ENCODE results near the gene NUP88. TPM values are rescaled to one million over a fixed set of nuclear protein-coding genes. Genes with fewer than 3 reads are reported as not detected.

The NUP88 gene
- polyA plus RNA-seq, 1 donor (not counting 4 experiments of a cell fraction or from before 2014, with no cell fraction given) = 81.5 TPM

DNA sequence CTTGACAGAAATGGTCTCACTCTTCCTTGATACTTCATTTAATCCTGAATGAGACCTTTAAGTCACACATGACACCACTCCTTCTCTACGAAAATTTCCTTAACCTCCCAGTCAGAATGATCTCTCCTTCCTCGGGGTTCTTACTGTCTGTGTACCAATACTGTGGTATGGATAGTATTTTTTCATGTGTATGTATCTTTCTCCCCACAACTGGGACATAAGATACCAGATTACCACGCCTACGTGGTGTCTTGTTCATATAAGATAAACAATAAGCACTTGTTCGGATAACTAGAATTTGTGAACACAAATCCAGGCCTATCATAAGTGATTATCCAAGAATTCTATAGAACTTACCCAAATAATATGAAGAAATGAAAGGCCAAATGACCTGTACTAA lies 11.3 kb downstream of the NUP88 start:
- peaks cover 43 to 52% of the 10 kb centered on the region in 2 experiments for H3K36me3 ChIP-seq (ENCODE audit: control insufficient read depth in 2 of 2, extremely low read depth in 1 of 2, insufficient read depth in 2 of 2, low read length in 2 of 2)
- H3K4me3 ChIP-seq (ENCODE audit: control insufficient read depth in 2 of 3, extremely low read depth in 1 of 3, insufficient read depth in 2 of 3, low read depth in 1 of 3, low read length in 3 of 3) = no peak overlapping the region
- no peak for DNase-seq (ENCODE audit: low read depth, low spot score)
- no peak overlapping the region for H3K9ac ChIP-seq (ENCODE audit: control insufficient read depth, extremely low read depth, insufficient read depth, low read length)
- H3K4me2 ChIP-seq (ENCODE audit: control insufficient read depth, extremely low read depth, insufficient read depth, low read depth, low read length) = no peak overlapping the region
- peaks cover 3% of the 10 kb centered on the region for H3K4me1 ChIP-seq (ENCODE audit: control insufficient read depth, extremely low read depth, insufficient read depth, low read length)
- no peak for FAIRE-seq
- no peak overlapping the region for H2AFZ ChIP-seq (ENCODE audit: control insufficient read depth, low read length)
- H3K27ac ChIP-seq (ENCODE audit: control insufficient read depth, insufficient read depth, low read length) = no peak overlapping the region
- no peak for TF ChIP-seq CTCF (optimal IDR thresholded peaks at IDR 0.05 in 1 of 3, IDR thresholded peaks at IDR 0.05 in 1 of 3, conservative IDR thresholded peaks at IDR 0.05 in 1 of 3; ENCODE audit: extremely low read depth in 1 of 3, insufficient read depth in 2 of 3, low read length in 3 of 3)
- TF ChIP-seq EZH2 (IDR thresholded peaks at IDR 0.05; ENCODE audit: low read length) = no peak
- H4K20me1 ChIP-seq (ENCODE audit: control insufficient read depth, extremely low read depth, insufficient read depth, low read length) = no peaks in the 10 kb centered on the region
- H3K79me2 ChIP-seq (ENCODE audit: control insufficient read depth, insufficient read depth, low read length) = peaks cover 14% of the 10 kb centered on the region
- no peaks in the 10 kb centered on the region for H3K27me3 ChIP-seq (ENCODE audit: control insufficient read depth, extremely low read depth, insufficient read depth, low read length)
- dilution Hi-C loops (cut with MboI; ENCODE audit: extremely low pct_ligation_motif_present, low sequenced_read_pairs) = no loop called here
- no peaks in the 10 kb centered on the region for H3K9me3 ChIP-seq (ENCODE audit: control insufficient read depth, low read depth, low read length)
- H3K9me1 ChIP-seq (ENCODE audit: control insufficient read depth, extremely low read depth, insufficient read depth, low read length) = peaks cover 2% of the 10 kb centered on the region

DNA sequence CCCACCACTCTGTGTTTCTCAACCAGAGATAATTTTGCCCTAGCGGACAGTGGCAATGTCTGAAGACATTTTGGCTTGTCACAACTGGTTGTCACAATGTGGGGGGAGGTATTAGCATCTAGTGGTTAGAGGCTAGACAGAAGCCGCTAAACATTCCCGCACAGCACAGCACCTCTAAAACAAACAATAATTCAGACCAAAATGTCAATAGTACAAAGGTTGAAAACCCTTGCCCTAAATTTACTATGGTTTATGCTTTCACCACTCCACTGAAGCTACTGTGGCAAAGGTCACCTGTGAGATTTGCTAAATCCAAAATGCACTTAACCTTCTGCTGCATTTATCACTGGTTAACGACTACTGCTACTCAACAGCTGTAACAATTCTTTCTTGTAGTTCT lies 14.1 kb downstream of the NUP88 start:
- Histone ChIP-seq H3K4me1 (ENCODE audit: control insufficient read depth, extremely low read depth, insufficient read depth, low read length) (no peaks in the 10 kb centered on the region), H3K27me3 (ENCODE audit: control insufficient read depth, extremely low read depth, insufficient read depth, low read length) (no peaks in the 10 kb centered on the region), H3K36me3 (ENCODE audit: control insufficient read depth in 2 of 2, extremely low read depth in 1 of 2, insufficient read depth in 2 of 2, low read length in 2 of 2) (peaks cover 35 to 45% of the 10 kb centered on the region in 2 experiments), H3K9me1 (ENCODE audit: control insufficient read depth, extremely low read depth, insufficient read depth, low read length) (no peaks in the 10 kb centered on the region), H3K79me2 (ENCODE audit: control insufficient read depth, insufficient read depth, low read length) (peaks cover 2% of the 10 kb centered on the region), H2AFZ (ENCODE audit: control insufficient read depth, low read length) (no peak overlapping the region), H3K27ac (ENCODE audit: control insufficient read depth, insufficient read depth, low read length) (no peak overlapping the region), H3K4me3 (ENCODE audit: control insufficient read depth in 2 of 3, extremely low read depth in 1 of 3, insufficient read depth in 2 of 3, low read depth in 1 of 3, low read length in 3 of 3) (no peak overlapping the region), H3K9ac (ENCODE audit: control insufficient read depth, extremely low read depth, insufficient read depth, low read length) (no peak overlapping the region), H4K20me1 (ENCODE audit: control insufficient read depth, extremely low read depth, insufficient read depth, low read length) (no peaks in the 10 kb centered on the region), H3K4me2 (ENCODE audit: control insufficient read depth, extremely low read depth, insufficient read depth, low read depth, low read length) (no peak overlapping the region), H3K9me3 (ENCODE audit: control insufficient read depth, low read depth, low read length) (no peaks in the 10 kb centered on the region)
- TF ChIP-seq CTCF (optimal IDR thresholded peaks at IDR 0.05 in 1 of 3, IDR thresholded peaks at IDR 0.05 in 1 of 3, conservative IDR thresholded peaks at IDR 0.05 in 1 of 3; ENCODE audit: extremely low read depth in 1 of 3, insufficient read depth in 2 of 3, low read length in 3 of 3) (no peak), EZH2 (IDR thresholded peaks at IDR 0.05; ENCODE audit: low read length) (no peak)
- FAIRE-seq = no peak
- dilution Hi-C loops (cut with MboI; ENCODE audit: extremely low pct_ligation_motif_present, low sequenced_read_pairs) = no loop called here
- no peak for DNase-seq (ENCODE audit: low read depth, low spot score)
